Fibroblast of the conjunctiva (primary cell): ENCODE results near the gene POLR3G.

Experiments
- DNase-seq: peaks from one replicate; pipeline ENCODE4 v3.0.0-alpha.2; 2010; ENCODE audit warnings: low read depth

The POLR3G gene

DNA sequence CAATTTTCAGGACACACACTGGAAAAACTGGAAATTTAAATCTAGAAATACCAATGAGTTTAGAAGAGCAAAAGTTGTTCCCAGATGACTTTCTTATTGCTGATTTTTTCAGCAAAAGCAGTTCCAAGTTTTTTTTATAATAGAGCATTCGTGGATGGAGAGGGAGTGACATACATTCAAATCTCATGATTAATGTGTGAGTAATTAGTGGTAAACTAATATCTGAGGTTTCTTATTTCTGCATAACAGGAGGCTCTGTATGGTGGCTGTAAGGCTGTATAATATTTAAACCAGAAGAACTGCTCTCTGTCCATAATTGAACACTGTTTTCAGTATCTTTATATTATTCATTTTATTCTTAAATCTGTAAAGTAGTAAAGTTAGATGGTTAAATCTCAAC lies 28.9 kb downstream of the POLR3G start:
- DNase-seq: no peak

DNA sequence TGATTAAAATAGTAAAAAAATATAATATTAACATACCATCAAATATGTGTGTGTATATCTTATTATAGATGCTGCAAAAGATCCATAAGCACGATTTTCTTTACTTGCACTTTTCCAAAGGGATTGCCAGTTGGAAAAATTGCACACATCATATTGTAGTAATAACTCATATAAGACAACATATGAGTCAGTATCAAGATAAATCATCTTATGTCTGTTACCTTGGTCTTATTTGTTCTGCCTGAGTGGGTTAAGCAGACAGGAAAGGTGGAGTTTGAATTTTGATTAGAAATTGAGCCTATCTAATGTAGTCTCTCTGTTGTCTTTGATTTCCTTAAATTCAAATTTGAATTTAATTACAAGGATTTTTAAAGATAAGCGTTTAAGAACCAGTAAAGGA lies 30.1 kb downstream of the POLR3G start:
- no peak for DNase-seq

DNA sequence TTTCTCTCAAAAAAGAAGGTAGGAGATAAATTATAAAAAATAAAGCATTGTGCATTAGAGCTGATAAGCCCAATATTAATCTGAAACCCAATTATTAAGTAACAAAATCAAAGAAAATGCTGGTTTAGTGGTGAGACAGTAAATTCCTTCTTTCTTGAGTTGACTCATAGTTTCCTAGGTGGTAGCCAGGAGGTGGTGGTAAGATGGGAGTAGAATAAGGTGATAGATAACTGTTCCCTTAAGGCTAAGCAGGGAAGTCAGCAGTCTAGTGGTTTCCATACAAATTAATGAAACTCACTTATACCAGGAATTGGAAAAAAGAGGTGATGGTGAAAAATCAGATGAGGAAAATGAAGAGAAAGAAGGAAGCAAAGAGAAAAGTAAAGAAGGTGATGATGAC lies 31.6 kb downstream of the POLR3G start:
- DNase-seq: no peak

DNA sequence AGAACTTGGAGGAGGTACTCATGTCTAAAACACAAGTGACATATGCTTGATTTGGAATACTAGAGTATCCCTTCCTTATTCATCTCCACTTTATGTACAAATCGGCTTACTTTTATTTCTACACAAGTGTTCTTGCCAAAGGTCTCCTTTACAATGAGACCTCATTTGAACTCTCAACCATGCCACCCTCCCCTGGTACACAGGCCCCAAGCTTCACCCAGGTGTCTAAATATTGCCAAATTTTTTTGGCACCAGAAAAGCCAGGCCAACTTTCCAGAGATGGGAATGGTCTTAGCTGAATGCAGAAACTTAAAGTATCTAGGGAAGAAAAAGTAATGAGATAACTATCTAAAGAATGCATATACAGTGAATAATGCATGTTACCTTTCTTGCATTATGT lies 35.8 kb downstream of the POLR3G start:
- DNase-seq: no peak

DNA sequence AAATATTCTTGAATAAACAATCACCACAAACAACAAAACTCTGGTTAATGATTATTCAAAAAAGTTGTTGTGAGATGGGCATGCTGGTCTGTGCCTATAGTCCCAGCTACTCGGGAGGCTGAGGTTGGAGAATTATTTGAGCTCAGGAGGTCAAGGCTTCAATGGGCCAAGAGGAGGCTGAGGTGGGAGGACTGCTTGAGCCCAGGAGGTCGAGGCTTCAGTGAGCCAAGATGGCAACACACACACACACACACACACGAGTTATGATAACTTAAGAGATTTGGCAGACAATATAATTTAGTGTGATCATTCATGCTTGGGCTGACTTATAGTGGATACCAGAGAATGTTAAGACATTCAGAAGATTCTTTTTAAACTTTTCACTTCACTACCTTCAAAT lies 39.9 kb downstream of the POLR3G start:
- no peak for DNase-seq

DNA sequence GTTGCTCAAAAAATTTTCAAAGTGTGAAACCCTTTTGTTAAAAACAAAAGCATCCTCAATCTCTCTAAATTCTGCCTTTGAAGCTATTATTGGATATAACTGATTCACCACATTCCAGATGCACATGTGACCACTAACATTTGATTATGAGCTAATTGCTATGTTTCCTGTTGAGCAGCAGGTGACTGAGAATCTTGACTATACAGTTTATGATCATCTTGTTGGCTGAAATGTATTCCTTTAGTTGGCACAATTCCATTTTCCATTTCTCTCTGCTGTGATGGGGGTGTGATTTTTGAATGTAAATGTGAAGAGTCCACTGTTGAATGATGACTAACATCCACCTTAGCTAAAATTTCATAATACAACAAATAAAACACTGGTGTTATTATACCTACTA lies 44.0 kb downstream of the POLR3G start:
- DNase-seq: no peak

DNA sequence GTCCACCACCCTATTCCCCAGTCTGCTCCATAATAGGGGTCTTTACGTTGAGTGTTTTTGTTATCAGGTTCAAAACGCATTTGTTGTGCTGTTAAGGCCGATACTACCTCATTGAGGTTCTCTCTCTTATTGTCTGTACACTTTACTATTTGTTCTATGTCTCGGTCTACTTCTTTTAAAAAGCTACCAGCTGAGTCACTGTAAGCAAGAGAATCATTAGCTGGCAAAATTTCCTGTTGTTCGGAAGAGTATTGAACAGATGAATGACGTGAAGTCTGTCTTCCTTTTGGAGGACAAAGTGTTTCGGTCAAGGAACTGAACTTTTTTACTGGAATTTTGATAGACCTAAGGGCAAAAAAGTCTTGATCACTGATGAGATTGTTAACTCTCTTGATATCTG lies 44.4 kb downstream of the POLR3G start:
- DNase-seq: no peak

DNA sequence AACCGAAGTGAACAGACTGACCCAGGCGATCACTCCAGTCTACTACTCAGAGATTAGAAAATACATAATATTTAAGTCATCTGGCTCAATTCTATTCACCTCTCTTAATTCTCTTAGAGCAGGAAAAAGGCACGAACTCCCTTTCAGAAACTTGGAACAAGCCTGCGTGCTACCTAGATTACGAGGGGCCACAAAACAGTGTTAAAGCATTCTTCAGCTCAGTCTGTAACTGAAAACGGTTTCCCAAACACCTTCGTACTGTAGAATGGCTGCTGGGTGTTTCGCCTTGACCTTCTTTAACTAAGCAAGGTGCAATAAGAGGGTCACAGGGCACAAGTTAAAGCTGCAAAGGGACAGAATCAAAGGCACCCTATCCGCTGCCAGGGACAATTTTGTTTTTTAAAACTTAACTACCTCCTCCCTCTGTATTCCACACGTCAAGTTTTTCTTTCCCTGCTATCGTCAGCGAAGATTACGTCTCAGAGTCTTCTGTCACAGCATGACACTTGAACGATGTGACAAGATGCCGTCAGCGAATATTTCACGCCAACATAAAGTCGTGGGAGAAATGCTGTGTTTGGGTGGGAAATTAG lies 54.0 kb downstream of the POLR3G start:
- DNase-seq: no peak

DNA sequence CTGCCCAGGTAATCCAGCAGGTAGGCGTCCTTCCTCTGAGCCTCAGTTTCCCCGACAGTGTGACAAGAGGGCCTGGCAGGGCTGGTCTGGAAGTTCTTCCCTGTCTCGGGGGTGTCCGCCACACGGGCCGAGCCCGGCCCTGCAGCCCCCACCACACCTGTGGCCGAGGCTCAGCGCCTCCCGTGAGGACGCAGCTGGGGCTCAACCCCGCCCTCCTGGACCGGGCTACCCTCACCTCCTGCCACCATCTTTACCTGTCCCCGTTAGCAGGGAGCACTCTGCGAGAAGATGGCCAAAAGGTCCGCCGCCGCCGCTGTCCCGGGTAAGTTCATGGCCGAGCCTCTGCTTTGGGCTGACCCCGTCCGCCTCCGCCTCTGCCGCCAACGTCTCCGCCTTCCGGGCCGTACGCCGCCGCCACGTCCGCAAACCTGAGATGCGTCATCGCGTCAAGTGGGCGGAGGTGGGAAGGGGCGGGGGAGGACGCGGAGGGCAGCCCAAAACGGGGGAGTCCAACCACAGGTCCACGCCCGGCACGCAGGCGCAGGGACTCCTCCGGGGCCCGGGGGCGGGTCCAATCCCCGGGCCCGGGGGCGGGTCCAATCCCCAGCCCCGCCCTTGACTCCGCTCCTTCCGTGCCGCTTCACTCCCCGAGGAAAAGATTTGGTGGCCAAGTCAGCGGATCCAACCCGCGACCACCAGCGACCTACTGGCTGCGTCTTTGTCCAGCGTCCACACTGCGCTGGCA lies 54.7 kb downstream of the POLR3G start, which contains the start of gene LYSMD3:
LYSMD3 (minus strand) TSS at position 391 of the 745 bp plus-strand sequence. CDS start 4,295 bp downstream, outside the sequence.
- peak; percentile 95 for DNase-seq

DNA sequence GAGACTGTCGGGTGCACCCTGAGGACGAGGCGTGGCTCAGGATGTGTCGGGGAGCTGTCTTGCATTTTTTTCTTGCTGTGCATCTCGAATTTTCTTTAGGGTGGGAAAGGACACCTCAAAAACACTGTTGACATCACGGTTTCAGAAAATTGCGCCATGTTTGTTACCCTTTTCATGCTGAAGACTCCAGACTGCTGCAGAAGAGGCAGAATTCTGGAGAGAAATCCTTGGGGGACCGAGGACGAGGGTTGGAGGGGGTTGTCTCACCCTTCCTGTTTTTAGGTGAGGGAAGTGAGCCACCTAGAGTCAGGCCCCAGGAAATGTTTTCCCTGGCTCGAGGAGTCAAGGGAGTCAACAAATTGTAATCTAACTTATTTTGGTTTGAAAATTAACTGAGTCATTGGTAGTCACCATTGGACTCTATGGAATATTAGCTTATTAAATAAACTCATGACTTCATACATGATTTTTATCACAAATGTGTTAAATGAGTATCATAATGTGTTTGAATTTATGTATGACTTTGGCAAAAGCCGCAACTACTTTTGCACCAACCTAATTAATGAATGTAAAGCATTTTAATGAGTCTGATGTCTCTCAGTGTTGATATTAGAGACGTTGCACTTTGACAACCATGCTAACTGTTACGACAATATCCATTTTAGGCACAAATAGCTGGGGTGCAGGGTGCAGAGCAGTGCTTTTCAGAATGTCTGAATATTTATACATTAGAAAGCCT lies 55.4 kb downstream of the POLR3G start:
- peak; percentile 67 for DNase-seq

DNA sequence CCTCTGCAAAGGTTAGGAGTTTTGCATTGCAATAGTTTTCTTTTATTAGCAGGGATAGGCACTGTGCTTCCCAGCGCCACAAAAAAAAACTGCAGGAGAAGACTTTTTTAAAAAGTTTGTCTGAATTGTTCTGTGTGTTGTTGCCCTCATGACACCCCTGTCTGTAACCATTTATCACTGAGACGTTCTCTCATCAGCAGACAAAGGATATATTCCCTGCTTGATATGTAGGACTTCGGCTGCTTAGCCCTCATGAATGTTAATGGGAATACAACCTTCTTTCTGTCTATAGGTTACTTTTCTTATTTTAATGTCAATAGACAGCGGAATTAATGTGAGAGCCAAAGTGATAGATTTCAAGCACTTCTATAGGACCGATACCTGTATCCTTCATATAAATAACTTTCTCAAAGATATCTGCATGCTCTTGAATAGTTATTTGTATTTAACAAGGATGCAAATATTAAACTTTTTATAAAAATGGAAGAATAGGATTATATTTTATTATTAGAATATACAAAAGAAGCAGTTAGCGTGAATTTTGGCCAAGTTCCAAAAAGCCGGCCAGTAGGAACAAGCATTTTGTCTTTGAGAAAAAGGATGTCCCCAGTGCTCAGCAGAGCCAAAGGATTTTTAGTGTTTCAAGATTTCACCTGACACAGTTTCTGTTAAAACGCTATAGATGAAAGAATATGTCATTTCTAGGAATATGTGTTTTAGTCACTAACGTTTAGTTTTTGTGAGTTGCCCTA lies 56.2 kb downstream of the POLR3G start:
- DNase-seq: no peak

DNA sequence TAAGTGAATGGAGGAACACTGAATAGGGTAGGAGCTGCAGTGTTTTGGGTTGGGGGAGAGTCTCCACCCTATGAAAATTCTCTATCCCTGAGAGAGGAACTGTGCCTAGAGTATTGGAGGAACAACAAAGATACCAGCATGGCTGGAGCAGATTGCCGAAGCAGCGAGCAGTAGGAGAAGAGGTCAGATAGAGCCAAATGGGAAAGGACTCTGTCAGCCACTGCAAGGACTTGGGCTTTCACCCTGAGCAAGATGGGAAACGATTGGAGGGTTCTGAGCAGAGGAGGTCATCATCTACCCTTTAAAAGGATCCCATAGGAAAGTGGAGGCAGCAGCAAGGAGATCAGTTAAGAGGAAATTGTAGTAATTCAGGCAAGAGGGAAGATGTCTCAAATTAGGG lies 59.1 kb downstream of the POLR3G start:
- DNase-seq: no peak

DNA sequence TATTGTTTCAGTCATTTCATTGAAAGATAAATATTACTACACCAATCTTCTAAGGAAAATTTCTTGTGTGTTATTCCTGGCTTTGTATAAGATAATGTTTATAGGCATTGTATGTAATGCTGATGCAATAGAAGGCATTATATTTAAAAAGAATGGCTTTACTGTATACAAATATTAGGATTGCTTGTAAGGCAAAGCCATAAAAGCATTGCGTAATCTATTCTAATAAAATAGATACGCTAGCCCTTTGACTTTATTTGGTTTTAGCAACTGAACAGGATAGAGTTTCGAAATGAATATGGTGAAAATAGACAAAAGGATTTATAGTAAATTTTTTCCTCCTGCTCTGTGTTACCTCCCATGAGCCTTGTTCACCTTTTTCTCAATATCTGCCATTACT lies 60.3 kb downstream of the POLR3G start:
- no peak for DNase-seq

DNA sequence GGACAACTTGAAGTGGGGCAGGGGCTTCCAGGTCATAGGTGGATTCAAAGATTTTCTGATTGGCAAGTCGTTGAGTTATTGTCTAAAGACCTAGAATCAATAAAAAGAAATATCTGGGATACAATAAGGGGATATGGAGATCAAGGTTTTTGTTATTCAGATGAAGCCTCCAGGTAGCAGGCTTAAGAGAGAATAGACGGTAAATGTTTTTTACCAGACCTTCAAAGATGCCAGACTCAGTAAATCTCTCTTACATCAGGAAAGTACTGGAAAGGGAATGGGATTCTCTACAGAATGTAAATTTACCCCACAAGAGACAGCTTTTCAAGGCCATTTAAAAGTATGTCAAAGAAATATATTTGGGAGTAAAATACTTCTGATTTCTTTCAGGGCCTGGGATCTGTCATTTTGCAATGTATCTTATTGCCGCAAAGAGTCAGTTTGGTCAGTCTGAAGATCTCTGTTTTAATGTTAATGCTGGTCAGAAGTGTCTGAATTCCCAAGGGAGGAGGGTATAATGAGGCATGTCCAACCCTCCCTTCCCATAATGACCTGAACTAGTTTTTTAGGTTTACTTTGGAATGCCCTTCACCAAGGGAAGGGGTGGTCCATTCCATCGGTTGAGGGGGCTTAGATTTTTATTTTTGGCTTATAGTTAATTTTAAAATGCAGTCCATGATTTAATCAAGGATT lies 68.3 kb downstream of the POLR3G start:
- no peak for DNase-seq

DNA sequence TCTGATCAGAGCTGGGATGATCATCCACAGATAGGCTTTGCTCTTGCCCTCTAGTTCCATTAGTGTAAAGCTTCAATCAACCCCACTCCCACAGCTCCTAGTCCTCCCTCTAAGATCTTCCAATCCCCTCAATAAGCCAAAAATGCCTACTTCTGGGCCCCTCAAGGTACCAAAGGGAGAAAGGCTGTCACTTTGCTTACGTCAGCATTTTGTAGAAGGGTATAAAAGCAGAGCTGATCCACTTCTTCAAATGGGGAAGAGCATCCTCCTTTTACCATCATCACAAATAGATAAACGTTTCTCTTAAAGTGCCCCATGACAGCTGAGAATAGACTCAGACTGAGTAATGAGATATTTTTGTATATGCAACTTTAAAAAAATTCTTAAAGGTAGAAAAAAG lies 70.8 kb downstream of the POLR3G start:
- DNase-seq: no peak

DNA sequence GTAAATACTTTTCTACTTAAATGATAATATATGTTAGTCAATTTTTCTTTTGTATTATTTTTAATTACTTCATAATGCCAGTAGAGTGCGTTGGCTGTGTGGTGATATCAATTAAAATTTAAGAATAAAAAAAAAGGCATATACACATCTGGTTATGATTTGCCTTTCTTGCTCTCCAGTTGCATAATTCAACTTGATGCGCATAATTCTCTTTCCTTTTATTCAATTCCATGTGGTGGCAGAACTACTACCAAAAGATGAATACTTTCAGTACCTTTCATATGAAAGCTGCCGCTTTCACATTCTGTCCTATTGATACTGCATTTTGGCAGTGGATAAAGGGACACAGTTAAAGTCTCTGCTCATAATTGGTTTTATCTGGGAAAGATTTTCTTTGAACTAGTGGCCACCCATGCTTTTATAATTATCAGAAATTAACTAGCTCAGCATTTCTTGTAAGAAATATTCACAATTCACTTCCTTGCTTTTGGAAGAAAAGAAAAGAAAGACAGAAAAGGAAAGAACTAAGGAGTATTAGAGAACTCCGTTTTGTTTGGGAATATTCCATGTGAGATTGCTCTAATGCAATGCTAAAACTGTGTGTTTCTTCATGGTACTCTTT lies 71.7 kb downstream of the POLR3G start:
- peak; percentile 22 for DNase-seq

DNA sequence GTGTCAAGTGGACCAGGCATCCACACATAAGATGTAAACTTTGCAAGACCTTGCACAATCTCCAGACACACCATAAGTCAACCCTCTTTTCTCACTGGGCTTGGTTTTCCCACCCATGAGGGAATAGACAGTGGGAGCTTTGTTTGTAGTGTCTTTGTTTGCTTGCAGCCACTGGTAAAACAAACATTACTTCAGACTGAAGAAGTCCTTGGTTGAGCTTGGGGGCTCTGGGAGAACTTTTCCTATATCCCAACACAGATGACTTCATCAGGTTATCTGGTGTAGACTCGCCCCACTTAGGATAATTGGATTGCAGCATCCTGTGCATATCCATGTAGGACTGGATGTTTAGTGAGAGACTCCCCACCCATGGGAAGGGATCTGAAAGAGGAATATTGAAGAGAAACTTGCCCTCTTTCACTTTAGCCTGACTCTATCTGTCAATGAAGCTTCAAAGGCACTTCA lies 72.4 kb downstream of the POLR3G start:
- DNase-seq: no peak

DNA sequence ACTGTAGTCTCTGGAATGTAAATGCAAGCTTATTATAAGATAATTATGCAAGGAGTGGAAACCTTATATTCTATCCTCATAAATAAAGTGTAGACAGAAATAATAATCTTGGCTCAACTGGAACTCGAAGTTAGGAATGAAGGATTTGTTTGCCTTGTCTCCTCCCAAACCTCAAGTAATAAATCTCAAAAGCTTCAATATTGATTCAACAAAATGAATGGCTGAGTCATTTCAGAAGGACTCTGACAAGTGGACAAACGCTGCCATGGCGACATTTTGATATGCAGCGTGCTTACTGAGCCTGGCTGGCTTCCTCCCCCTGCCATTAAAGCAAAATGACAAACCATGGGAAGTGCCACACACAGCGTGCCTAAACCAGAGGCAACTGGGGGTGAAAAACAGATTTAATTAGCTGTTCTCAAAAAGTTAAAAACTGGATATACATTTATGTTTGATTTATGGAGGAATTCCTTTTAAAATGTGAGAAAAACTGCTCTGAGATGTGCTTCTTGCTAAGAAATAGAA lies 73.5 kb downstream of the POLR3G start:
- DNase-seq: no peak

DNA sequence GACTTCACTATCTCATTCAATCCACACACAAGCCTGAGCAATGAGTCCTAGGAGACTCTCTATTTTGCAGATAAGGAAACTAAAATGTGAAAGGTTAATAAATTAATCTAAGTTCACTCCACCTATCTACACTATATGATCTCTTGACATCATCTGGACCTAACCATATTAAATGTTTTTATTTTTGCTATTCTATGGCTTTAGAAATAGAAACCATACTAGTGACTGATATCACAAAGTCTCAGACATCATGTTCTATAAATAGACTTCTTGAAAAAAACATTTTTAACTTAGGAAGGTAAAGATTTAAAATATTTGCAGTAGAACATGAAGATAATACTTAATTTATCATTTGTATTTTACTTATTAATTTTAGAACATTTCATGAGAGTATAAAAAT lies 74.6 kb downstream of the POLR3G start:
- DNase-seq: no peak

DNA sequence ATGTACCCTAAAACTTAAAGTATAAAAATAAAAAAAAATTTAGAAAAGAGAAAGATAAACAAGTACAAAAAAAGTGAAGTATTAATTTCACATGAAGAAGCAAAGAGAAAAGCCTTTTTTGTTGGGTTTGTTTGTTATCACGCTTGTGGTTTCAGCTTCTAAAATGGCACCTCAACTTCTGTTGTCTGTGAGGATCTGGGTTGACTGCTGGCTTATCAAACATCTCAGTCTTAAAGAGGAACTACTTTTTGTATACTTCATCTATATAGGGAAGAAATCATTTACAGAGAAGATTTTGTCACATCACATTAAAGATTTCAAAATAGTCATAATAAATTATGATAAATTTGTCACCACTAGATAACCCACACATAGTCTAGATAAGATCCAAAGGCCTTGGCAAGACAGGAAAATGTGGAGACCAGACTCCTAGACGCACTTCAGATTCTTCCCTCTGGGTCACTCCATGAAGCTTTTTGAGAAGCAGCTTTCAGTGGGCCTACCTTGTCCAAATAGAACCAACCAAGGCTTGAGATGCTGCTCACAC lies 75.1 kb downstream of the POLR3G start:
- DNase-seq: no peak

DNA sequence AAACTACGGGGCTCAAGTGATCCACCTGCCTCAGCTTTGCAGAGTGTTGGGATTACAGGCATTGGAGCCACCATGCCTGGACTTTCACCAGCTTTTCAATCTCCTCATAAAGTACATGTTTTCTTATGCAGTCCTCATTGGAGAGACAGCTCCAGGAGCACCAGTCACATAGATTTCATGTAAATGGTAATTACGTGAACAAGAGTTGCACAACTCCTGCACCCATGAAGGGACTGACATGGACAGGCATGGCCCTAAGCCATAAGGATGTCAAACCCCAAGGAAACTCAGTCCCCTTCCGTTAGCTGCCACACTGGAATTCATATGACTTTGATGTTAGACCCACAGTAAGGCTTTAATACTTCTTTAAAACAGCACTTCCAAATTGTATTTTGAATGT lies 76.3 kb downstream of the POLR3G start:
- no peak for DNase-seq
